Body of pancreas (tissue), 4 donors: ENCODE data around the gene GIMD1. TPM values are rescaled to one million over a fixed set of nuclear protein-coding genes. Genes with fewer than 3 reads are reported as not detected.
A peak's percentile ranks its signal among the peaks of the same experiment; 100 is the strongest.

Experiments
- ATAC-seq: fragments of 150-250 bp; one replicate; pipeline ENCODE4 v1.9.1; 2016
- DNase-seq, 4 donors: peaks; one replicate each; pipeline ENCODE4 v3.0.0-alpha.2; 2019
- H3K27ac ChIP-seq, 4 donors: fragments of 200-600 bp; sonication (generic); 1 replicate in 3 of 4; 2 replicates in 1 of 4; pipeline versions ENCODE4 v1.5.1 to v1.6.1; 2016 to 2019; ENCODE audit warnings: mild to moderate bottlenecking in 1 of 4, mixed read lengths in 1 of 4, moderate library complexity in 1 of 4
- H3K27me3 ChIP-seq, 2 donors: fragments of 200-600 bp; sonication (generic); one replicate each; pipeline ENCODE4 v1.6.0; 2016; ENCODE audit warnings: mild to moderate bottlenecking in 1 of 2
- H3K36me3 ChIP-seq, 2 donors: fragments of 200-600 bp; sonication (generic); replicated peaks in 1 of 2; 2 replicates each; pipeline ENCODE4 v1.5.1; 2016; ENCODE audit warnings: low read depth in 2 of 2; ENCODE audit not compliant: insufficient read depth in 1 of 2
- H3K4me1 ChIP-seq: fragments of 200-600 bp; sonication (generic); one replicate; pipeline ENCODE4 v1.6.0; 2016
- H3K4me3 ChIP-seq, 2 donors: fragments of 200-600 bp; sonication (generic); 1 replicate in 1 of 2; 2 replicates in 1 of 2; pipeline ENCODE4 v1.5.1; 2016 to 2019
- H3K9me3 ChIP-seq, 3 donors: fragments of 200-600 bp; sonication (generic); 1 replicate in 2 of 3; 2 replicates in 1 of 3; pipeline ENCODE4 v1.5.1; 2016
- POLR2A ChIP-seq, 3 donors: fragments of 450-650 bp; IDR thresholded peaks; one replicate each; pipeline ENCODE4 v1.6.1; 2016; ENCODE audit warnings: antibody characterized with exemption in 3 of 3, mild to moderate bottlenecking in 2 of 3
- WGBS, 2 donors: methylation state at CpG; one replicate each; pipeline ENCODE4 v1.1.5; 2017; 5-methylcytosine and 5-hydroxymethylcytosine counted together
- intact Hi-C: fragments of 100-400 bp; cut with DNase I; formaldehyde crosslinking; loops from one replicate; pipeline ENCODE4 v1.15.1; 2023
- total RNA-seq, 2 donors: library from RNA; depleted of rRNA; stranded (reverse); fragments of >200 nt; gene quantifications; one replicate each; pipeline ENCODE4 v1.1.0, GENCODE V29; 2016
- TF ChIP-seq, protein P1 (sequence below), 7 experiments: fragments of 450-650 bp in 4 of 7; fragments of 200-600 bp in 3 of 7; sonication (generic) in 3 of 7; IDR thresholded peaks; one replicate each; pipeline ENCODE4 v1.5.1; 2016 to 2019; ENCODE audit warnings: antibody characterized with exemption in 7 of 7

The GIMD1 gene
- total RNA-seq, 2 donors from 2014 or later = not detected

DNA sequence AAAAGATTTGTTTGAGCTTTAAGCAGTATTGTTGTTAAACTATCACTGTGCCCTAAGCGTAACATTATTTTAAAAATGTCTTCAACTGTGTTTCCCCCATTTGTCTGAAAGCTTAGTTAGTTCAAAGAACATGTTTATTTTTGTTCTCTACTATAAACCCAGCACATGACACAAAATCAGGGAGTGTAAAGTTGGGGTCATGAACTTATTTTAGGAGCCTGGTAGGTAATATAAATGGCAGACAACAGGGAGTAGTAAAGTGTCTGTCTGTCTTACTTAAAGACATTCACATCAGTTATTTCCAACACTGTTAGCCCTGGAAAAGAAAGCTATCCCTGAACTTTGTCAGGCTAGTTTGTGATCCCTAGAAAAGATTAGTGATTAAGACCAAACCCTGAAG, 48.3 kb downstream of the GIMD1 start:
- H3K27me3 ChIP-seq = no peaks in the 10 kb centered on the region
- no peaks in the 10 kb centered on the region for H3K36me3 ChIP-seq
- no peak overlapping the region for H3K27ac ChIP-seq
- H3K4me3 ChIP-seq = no peak overlapping the region
- H3K9me3 ChIP-seq = no peaks in the 10 kb centered on the region
- peaks cover 26% of the 10 kb centered on the region for H3K4me1 ChIP-seq
- intact Hi-C loops = no loop called here
- ATAC-seq (no peak), DNase-seq (no peak)
- WGBS, 2 donors = 97 to 100% methylated on average over 1 of the region's 1 CpG
- no peak for TF ChIP-seq POLR2A (IDR thresholded peaks at IDR 0.05)
- TF ChIP-seq, protein P1, sequence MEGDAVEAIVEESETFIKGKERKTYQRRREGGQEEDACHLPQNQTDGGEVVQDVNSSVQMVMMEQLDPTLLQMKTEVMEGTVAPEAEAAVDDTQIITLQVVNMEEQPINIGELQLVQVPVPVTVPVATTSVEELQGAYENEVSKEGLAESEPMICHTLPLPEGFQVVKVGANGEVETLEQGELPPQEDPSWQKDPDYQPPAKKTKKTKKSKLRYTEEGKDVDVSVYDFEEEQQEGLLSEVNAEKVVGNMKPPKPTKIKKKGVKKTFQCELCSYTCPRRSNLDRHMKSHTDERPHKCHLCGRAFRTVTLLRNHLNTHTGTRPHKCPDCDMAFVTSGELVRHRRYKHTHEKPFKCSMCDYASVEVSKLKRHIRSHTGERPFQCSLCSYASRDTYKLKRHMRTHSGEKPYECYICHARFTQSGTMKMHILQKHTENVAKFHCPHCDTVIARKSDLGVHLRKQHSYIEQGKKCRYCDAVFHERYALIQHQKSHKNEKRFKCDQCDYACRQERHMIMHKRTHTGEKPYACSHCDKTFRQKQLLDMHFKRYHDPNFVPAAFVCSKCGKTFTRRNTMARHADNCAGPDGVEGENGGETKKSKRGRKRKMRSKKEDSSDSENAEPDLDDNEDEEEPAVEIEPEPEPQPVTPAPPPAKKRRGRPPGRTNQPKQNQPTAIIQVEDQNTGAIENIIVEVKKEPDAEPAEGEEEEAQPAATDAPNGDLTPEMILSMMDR (IDR thresholded peaks at IDR 0.05) = no peak

DNA sequence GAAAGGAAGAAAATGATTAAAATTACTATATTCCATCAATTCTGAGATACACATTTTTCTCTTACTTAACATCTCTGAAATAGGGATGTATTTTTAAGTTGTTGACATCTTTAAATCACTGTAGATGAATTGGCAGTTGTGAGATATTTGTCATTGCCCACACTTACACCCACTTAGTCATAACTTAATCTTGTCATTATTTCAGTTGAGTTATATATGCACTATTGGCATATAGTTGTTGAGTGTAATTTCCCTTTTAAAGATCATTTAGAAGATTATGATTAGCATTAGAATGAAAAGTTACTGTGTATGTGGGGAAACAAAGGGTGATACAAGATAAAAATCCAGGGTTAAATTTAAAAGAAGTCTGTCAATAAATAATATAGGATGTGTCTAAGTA, 50.1 kb downstream of the GIMD1 start:
- ATAC-seq = no peak
- H3K4me3 ChIP-seq = no peak overlapping the region

DNA sequence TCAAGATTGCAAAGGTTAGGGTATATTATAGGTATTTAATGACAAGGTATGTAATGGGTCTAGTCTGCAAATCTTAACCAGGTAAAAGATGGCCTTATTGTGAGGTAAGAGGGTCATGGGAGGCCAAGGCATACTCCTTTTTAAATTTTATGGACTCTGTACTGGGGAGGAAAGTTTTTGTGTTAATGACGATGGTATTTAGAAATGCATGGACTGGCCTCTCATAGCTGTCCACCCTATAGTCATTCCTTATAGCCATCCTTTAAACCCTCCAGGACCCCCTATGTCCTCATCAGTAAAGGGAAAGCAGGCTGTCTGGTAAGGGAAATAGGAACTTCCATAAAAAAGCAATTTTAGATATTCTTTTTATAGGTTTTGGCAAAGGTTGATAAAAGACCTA, 50.8 kb downstream of the GIMD1 start:
- DNase-seq (no peak), ATAC-seq (no peak)
- Histone ChIP-seq H3K36me3 (no peaks in the 10 kb centered on the region), H3K9me3 (no peaks in the 10 kb centered on the region), H3K27me3 (no peaks in the 10 kb centered on the region), H3K27ac (no peak overlapping the region), H3K4me1 (peaks cover 29% of the 10 kb centered on the region), H3K4me3 (no peak overlapping the region)
- TF ChIP-seq, protein P1 (IDR thresholded peaks at IDR 0.05) = no peak
- no peak for TF ChIP-seq POLR2A (IDR thresholded peaks at IDR 0.05)
- WGBS, 2 donors = 82 to 88% methylated on average over 1 of the region's 1 CpG
- intact Hi-C loops = no loop called here

More for the DNA sequence above, 50.1 kb downstream of the GIMD1 start:
- no peaks in the 10 kb centered on the region for H3K36me3 ChIP-seq
- H3K9me3 ChIP-seq = no peaks in the 10 kb centered on the region
- no peak for DNase-seq
- H3K4me1 ChIP-seq = peaks cover 29% of the 10 kb centered on the region
- no peak for TF ChIP-seq POLR2A (IDR thresholded peaks at IDR 0.05)
- TF ChIP-seq, protein P1 (IDR thresholded peaks at IDR 0.05) = no peak
- no peaks in the 10 kb centered on the region for H3K27me3 ChIP-seq
- intact Hi-C loops = no loop called here
- no peak overlapping the region for H3K27ac ChIP-seq

DNA sequence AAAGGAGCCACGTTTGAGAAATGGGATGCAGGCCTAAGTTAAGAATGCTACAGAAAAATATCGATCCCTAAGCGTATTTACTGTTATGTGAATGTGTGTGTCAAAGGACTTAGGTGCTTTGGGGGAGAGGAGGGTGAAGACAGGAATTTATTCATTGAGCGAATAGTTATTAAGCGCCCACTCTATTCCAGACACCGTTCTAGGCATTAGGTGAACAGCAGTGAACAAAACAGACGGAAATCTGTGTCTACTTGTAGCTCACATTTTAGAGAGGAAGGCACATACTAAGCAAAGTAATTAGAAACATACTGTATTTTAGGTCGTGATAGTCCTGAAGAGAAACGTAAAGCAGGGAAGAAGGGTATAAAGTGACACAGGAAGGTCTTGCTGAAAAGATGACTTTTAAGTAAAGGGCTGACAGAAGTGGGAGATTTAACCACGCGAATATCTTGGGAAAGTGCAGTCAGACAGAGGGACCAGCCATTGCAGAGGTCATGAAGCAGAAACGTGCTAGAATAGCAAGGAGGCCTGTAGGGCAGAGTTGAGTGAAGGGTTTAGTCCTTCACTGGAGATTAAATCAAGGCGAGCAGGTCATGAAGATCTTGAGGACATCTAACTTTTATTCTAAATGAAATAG, 51.7 kb downstream of the GIMD1 start:
- Histone ChIP-seq H3K36me3 (no peaks in the 10 kb centered on the region), H3K4me1 (peaks cover 29% of the 10 kb centered on the region), H3K4me3 (peak overlapping the region; percentile 52 to 67), H3K27me3 (no peaks in the 10 kb centered on the region), H3K27ac (peak overlapping the region; percentile 90 to 96 (median 92)), H3K9me3 (no peaks in the 10 kb centered on the region)
- intact Hi-C loops = no loop called here
- TF ChIP-seq, protein P1 (IDR thresholded peaks at IDR 0.05) = no peak
- TF ChIP-seq POLR2A (IDR thresholded peaks at IDR 0.05) = no peak
- ATAC-seq (no peak), DNase-seq (no peak)
- 1 to 2% methylated on average over 13 of the region's 13 CpGs for WGBS, 2 donors
